Ishikawa (cell line): ENCODE data around the gene VIPR2.

ENCODE experiments used
- CEBPB ChIP-seq: IDR thresholded peaks from 2 replicates; pipeline ENCODE4 v1.6.1; 2012
- CREB1 ChIP-seq: IDR thresholded peaks from 2 replicates; pipeline ENCODE4 v1.6.1; 2012; ENCODE audit warnings: low read depth
- EGR1 ChIP-seq: IDR thresholded peaks from 2 replicates; pipeline ENCODE4 v1.6.1; 2012
- EP300 ChIP-seq: IDR thresholded peaks from 2 replicates; pipeline ENCODE4 v1.6.1; 2012; ENCODE audit warnings: borderline replicate concordance
- FOXM1 ChIP-seq: IDR thresholded peaks from 2 replicates; pipeline ENCODE4 v1.6.1; 2012; ENCODE audit warnings: low read depth, borderline replicate concordance
- NFIC ChIP-seq: IDR thresholded peaks from 2 replicates; pipeline ENCODE4 v1.6.1; 2012
- RAD21 ChIP-seq: IDR thresholded peaks from 2 replicates; pipeline ENCODE4 v1.6.1; 2012; ENCODE audit warnings: low read depth
- TAF1 ChIP-seq: IDR thresholded peaks from 2 replicates; pipeline ENCODE4 v1.6.1; 2012; ENCODE audit warnings: low read depth, mild to moderate bottlenecking
- TCF12 ChIP-seq: IDR thresholded peaks from 2 replicates; pipeline ENCODE4 v1.6.1; 2012; ENCODE audit warnings: low read depth
- TEAD4 ChIP-seq: IDR thresholded peaks from 2 replicates; pipeline ENCODE4 v1.6.1; 2012
- YY1 ChIP-seq: IDR thresholded peaks from 2 replicates; pipeline ENCODE4 v1.6.1; 2012; ENCODE audit warnings: low read depth
- ZBTB7A ChIP-seq: IDR thresholded peaks from 2 replicates; pipeline ENCODE4 v1.6.1; 2012; ENCODE audit warnings: low read depth
- TF ChIP-seq, protein P1 (sequence below): IDR thresholded peaks from 2 replicates; pipeline ENCODE4 v1.6.1; 2012
- TF ChIP-seq, protein P2 (sequence below): IDR thresholded peaks from 2 replicates; pipeline ENCODE4 v1.6.1; 2012; ENCODE audit warnings: low read depth, mild to moderate bottlenecking
- TF ChIP-seq, protein P3 (sequence below): IDR thresholded peaks from 2 replicates; pipeline ENCODE4 v1.6.1; 2012

VIPR2 gene

DNA sequence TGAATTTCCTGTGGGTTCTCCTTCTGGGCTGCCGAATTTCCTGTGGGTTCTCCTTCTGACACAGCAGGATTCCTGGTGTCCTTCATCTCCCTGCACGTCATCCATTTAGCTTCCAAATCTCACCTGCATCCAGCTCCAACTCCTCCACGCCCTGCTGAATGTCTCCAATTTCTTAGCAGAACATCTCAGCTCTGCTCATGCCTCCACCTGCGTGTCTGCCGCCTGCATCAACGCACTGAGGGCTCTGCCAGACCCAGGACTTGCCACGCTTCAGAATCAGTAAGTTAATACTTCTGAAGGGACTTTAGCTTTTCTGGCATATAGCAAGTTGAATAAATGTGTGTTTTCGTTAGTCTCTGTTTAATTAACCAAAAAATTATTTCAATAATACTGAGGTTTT is 31.1 kb upstream of the VIPR2 start:
- TF ChIP-seq, protein P1, sequence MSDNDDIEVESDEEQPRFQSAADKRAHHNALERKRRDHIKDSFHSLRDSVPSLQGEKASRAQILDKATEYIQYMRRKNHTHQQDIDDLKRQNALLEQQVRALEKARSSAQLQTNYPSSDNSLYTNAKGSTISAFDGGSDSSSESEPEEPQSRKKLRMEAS, result no peak
- no peak for TF ChIP-seq TAF1
- TF ChIP-seq YY1, result no peak
- TF ChIP-seq NFIC, result no peak
- TF ChIP-seq, protein P2, sequence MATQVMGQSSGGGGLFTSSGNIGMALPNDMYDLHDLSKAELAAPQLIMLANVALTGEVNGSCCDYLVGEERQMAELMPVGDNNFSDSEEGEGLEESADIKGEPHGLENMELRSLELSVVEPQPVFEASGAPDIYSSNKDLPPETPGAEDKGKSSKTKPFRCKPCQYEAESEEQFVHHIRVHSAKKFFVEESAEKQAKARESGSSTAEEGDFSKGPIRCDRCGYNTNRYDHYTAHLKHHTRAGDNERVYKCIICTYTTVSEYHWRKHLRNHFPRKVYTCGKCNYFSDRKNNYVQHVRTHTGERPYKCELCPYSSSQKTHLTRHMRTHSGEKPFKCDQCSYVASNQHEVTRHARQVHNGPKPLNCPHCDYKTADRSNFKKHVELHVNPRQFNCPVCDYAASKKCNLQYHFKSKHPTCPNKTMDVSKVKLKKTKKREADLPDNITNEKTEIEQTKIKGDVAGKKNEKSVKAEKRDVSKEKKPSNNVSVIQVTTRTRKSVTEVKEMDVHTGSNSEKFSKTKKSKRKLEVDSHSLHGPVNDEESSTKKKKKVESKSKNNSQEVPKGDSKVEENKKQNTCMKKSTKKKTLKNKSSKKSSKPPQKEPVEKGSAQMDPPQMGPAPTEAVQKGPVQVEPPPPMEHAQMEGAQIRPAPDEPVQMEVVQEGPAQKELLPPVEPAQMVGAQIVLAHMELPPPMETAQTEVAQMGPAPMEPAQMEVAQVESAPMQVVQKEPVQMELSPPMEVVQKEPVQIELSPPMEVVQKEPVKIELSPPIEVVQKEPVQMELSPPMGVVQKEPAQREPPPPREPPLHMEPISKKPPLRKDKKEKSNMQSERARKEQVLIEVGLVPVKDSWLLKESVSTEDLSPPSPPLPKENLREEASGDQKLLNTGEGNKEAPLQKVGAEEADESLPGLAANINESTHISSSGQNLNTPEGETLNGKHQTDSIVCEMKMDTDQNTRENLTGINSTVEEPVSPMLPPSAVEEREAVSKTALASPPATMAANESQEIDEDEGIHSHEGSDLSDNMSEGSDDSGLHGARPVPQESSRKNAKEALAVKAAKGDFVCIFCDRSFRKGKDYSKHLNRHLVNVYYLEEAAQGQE, result no peak
- no peak for TF ChIP-seq ZBTB7A
- no peak for TF ChIP-seq CREB1
- TF ChIP-seq EP300, result no peak
- no peak for TF ChIP-seq RAD21
- no peak for TF ChIP-seq TCF12
- no peak for TF ChIP-seq TEAD4
- no peak for TF ChIP-seq FOXM1
- TF ChIP-seq, protein P3, sequence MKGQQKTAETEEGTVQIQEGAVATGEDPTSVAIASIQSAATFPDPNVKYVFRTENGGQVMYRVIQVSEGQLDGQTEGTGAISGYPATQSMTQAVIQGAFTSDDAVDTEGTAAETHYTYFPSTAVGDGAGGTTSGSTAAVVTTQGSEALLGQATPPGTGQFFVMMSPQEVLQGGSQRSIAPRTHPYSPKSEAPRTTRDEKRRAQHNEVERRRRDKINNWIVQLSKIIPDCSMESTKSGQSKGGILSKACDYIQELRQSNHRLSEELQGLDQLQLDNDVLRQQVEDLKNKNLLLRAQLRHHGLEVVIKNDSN, result no peak
- no peak for TF ChIP-seq CEBPB
- TF ChIP-seq EGR1, result no peak

DNA sequence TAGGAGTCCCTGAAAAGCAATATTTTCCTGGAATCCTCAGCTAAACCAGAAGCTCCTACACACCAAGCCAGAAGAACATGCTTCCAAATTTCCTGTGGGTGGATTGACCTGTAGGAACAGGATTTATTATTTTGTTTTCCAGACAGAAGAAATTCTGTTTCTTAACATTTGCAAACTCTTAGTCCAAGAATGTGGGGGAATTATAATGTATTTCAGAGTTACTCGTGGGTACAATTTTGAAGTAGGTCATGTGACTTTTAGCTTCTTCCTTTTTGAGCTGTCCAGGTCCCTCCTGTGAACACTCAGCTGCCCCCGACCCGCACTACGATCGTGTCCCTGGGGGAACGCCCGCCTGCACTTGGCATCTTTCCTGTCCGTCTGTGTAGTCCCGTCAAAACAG is 27.7 kb upstream of the VIPR2 start:
- TF ChIP-seq, protein P1, result no peak
- no peak for TF ChIP-seq CEBPB
- TF ChIP-seq TCF12, result no peak
- no peak for TF ChIP-seq EGR1
- TF ChIP-seq TEAD4, result no peak
- no peak for TF ChIP-seq NFIC
- TF ChIP-seq, protein P3, result no peak

DNA sequence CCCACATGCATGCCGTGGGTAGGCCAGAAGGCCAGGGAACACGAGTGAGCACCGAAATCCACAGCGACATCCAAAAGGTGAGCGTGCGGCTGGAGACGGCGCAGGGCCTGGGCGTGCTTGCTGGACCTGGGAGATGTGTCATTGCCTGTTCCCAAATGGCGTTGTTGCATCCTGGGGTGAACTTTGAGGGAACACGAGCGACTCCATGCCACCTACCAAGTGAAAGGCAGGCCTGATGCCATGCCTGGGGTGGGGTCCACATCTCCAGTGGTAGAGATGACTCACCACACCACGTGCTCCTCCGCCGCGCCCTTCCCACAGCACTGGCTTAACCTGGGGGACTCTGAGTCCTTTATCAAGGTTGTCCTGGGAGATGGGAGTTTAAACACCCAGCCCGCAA is 24.7 kb upstream of the VIPR2 start:
- TF ChIP-seq CEBPB (no peak), YY1 (no peak), TEAD4 (no peak), ZBTB7A (no peak), EGR1 (no peak), EP300 (no peak)

DNA sequence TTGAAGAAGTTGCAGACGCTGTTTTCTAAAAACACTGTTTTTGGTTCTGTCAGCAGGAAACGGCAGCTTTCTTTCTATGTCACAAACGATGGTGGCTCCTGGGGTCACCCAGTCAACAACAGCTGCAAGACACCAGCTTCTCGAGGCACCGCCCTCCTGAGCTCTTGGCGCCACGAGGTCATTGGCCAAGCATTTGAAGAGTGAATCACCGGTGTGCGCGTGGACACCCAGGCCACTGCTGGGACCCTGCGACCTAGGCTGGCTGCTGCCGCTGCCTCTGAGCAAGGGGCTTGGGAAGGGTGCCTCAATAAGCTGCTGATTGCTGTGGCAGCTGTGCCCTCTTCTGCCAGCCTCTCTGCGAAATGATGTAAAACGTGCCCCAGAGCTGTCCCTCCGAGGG is 22.5 kb upstream of the VIPR2 start:
- no peak for TF ChIP-seq FOXM1

DNA sequence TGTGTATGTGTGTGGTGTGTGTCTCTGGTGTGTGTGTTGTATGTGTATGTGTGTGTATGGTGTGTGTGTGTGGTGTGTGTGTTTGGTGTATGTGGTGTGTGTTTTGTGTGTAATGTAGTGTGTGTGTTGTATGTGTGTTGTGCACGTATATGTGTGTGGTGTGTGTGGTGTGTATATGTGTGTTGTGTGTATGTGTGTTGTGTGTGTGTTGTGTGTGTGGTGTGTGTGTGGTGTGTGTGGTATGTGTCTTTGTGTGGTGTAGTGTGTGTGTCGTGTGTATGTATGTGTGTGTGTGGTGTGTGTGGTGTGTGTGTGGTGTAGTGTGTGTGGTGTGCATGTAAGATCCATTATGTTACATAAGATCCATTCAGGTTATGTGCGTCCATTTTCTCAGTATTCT is 21.9 kb upstream of the VIPR2 start:
- TF ChIP-seq YY1, result no peak
- TF ChIP-seq, protein P1, result no peak
- TF ChIP-seq TAF1, result no peak

DNA sequence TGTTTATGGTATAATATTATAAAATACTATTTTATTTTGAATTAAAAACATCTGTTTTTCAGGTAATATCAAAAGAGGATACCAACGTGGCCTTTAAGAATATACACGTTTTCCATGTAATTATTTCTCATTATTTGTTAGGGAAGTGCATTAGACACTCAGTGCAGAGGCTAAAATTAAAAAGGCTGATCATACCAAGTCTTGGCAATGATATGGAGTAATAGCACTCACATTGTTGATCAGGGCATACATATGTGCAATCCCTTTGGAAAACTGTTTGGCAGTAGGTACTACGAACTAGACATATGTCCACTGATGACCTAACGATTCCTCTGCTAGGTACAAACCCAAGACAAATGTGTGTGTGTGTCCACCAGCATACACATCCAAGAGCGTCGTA is 20.7 kb upstream of the VIPR2 start:
- TF ChIP-seq TEAD4, result no peak
- TF ChIP-seq ZBTB7A, result no peak
- TF ChIP-seq, protein P3, result no peak
- TF ChIP-seq EGR1, result no peak
- no peak for TF ChIP-seq FOXM1
- no peak for TF ChIP-seq YY1
- no peak for TF ChIP-seq TCF12
- TF ChIP-seq, protein P1, result no peak
- TF ChIP-seq RAD21, result no peak
- no peak for TF ChIP-seq NFIC
- TF ChIP-seq EP300, result no peak

DNA sequence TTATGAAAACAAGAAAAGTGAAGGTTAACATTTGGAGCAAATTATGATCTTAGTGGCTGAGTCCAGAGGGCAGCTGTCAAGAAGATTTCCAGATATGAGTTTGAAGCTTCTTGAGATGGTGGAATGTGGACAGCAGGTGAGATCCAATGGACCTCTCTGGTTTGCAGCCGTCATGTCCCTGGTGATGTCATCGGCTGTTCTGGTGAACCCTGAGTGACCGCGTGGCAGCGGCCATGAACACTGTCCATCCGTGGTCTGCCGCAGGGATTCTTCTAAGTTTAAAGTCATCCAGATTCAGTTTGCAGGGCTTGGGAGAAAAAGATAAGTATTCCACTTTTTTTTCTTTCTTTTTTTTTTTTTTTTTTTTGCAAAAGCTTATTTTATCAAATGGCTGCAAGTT is 15.8 kb upstream of the VIPR2 start:
- TF ChIP-seq, protein P1, result no peak
- no peak for TF ChIP-seq NFIC
- TF ChIP-seq ZBTB7A, result no peak
- TF ChIP-seq, protein P3, result no peak
- no peak for TF ChIP-seq EGR1
- TF ChIP-seq RAD21, result no peak
- no peak for TF ChIP-seq YY1
- TF ChIP-seq FOXM1, result no peak
- no peak for TF ChIP-seq CREB1
- no peak for TF ChIP-seq TAF1
- TF ChIP-seq, protein P2, result no peak
- TF ChIP-seq CEBPB, result no peak
- TF ChIP-seq EP300, result no peak
- TF ChIP-seq TEAD4, result no peak
- no peak for TF ChIP-seq TCF12
